BE2C (cell line): ENCODE measurements around the gene EXOC1. TPM values are rescaled to one million over a fixed set of nuclear protein-coding genes. Genes with fewer than 3 reads are reported as not detected.

ENCODE experiments used
- DNase-seq: peaks from one replicate; pipeline ENCODE4 v3.0.0-alpha.2; 2020
- H3K27me3 ChIP-seq: fragments of 250-450 bp; sonication (Bioruptor Pico); 2 replicates; pipeline ENCODE4 v1.5.1; 2020; ENCODE audit warnings: mild to moderate bottlenecking
- H3K36me3 ChIP-seq: fragments of 250-450 bp; sonication (Bioruptor Pico); 2 replicates; pipeline ENCODE4 v1.5.1; 2020; ENCODE audit warnings: mild to moderate bottlenecking
- H3K4me1 ChIP-seq: fragments of 250-450 bp; sonication (Bioruptor Pico); 2 replicates; pipeline ENCODE4 v1.5.1; 2020
- H3K4me3 ChIP-seq: 2 replicates; pipeline ENCODE4 v1.5.1; 2011; ENCODE audit warnings: low read depth, low read length
- H3K9me3 ChIP-seq: fragments of 250-450 bp; sonication (Bioruptor Pico); 2 replicates; pipeline ENCODE4 v1.5.1; 2020
- polyA plus RNA-seq: library from polyadenylated mRNA; unstranded; fragments of >200 nt; gene quantifications from one replicate; pipeline ENCODE4 v1.2.1, GENCODE V29; 2012; ENCODE audit warnings: low read depth, missing spikeins; ENCODE audit not compliant: insufficient read length, insufficient read depth
- TF ChIP-seq, protein P1 (sequence below): IDR thresholded peaks from 2 replicates; pipeline ENCODE4 v1.5.1; 2012; ENCODE audit warnings: mild to moderate bottlenecking, low read depth, low read length

The EXOC1 gene, protein sequence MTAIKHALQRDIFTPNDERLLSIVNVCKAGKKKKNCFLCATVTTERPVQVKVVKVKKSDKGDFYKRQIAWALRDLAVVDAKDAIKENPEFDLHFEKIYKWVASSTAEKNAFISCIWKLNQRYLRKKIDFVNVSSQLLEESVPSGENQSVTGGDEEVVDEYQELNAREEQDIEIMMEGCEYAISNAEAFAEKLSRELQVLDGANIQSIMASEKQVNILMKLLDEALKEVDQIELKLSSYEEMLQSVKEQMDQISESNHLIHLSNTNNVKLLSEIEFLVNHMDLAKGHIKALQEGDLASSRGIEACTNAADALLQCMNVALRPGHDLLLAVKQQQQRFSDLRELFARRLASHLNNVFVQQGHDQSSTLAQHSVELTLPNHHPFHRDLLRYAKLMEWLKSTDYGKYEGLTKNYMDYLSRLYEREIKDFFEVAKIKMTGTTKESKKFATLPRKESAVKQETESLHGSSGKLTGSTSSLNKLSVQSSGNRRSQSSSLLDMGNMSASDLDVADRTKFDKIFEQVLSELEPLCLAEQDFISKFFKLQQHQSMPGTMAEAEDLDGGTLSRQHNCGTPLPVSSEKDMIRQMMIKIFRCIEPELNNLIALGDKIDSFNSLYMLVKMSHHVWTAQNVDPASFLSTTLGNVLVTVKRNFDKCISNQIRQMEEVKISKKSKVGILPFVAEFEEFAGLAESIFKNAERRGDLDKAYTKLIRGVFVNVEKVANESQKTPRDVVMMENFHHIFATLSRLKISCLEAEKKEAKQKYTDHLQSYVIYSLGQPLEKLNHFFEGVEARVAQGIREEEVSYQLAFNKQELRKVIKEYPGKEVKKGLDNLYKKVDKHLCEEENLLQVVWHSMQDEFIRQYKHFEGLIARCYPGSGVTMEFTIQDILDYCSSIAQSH
- polyA plus RNA-seq, result 12.8 TPM

DNA sequence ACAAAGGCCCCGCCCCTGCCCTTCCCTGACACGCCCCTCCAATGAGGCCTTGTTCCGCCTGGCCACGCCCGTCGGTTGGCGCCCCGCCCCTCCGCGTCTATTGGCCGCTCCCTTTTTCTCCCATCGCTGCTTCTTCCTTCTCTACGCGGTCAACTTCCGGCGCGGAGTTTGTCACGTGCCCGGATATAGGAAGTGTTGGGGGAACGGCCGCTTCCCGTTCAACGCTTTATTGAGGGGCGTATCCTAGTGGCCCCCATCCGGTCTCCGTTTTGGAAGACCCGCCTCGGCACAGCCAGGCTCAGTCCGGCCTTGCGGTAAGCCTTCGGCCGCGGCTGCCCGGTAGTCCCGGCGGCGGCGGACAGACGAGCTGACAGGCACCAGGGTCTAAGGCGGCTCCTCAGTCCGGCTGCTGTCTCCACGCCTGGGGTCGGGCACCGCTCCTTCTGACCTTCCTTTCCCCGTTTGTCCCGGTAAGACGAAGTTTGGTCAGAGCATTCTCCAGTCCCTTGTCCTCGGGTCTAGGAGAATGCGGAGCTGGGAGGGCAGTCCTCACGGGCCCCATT, at the start of gene EXOC1:
EXOC1 (plus strand) TSS at position 165 of the 563 bp plus-strand sequence. CDS start 4,676 bp downstream, outside the sequence.
- H3K36me3 ChIP-seq, result no peaks in the 10 kb centered on the region
- TF ChIP-seq, protein P1, sequence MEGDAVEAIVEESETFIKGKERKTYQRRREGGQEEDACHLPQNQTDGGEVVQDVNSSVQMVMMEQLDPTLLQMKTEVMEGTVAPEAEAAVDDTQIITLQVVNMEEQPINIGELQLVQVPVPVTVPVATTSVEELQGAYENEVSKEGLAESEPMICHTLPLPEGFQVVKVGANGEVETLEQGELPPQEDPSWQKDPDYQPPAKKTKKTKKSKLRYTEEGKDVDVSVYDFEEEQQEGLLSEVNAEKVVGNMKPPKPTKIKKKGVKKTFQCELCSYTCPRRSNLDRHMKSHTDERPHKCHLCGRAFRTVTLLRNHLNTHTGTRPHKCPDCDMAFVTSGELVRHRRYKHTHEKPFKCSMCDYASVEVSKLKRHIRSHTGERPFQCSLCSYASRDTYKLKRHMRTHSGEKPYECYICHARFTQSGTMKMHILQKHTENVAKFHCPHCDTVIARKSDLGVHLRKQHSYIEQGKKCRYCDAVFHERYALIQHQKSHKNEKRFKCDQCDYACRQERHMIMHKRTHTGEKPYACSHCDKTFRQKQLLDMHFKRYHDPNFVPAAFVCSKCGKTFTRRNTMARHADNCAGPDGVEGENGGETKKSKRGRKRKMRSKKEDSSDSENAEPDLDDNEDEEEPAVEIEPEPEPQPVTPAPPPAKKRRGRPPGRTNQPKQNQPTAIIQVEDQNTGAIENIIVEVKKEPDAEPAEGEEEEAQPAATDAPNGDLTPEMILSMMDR, result no peak
- no peaks in the 10 kb centered on the region for H3K4me1 ChIP-seq
- H3K27me3 ChIP-seq, result no peaks in the 10 kb centered on the region
- DNase-seq, result peak; percentile 99
- H3K9me3 ChIP-seq, result no peaks in the 10 kb centered on the region
- peak within 1 kb of the TSS; percentile 98 for H3K4me3 ChIP-seq

DNA sequence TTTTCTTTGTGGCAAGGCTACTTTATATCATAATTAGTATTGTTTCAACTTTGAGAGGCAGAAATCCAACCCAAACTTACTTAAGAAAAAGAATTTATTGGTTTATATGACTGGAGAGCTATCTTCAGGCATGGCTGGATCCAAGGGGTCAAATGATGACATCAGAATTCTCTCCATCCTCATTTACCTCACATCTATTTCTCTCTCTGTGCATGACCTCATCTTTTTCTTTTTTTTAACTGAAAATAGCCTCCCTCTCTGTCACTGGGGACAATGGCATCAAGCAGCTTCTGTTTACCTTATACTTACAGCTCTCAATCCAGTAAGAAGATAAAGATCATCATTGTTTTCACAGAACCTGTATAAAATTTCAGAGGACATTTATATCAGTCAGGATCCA, 45.9 kb upstream of the EXOC1 start:
- Histone ChIP-seq H3K4me3 (no peak overlapping the region), H3K27me3 (no peaks in the 10 kb centered on the region), H3K9me3 (no peaks in the 10 kb centered on the region), H3K4me1 (no peaks in the 10 kb centered on the region), H3K36me3 (no peaks in the 10 kb centered on the region)
- TF ChIP-seq, protein P1, result no peak
- DNase-seq, result no peak

DNA sequence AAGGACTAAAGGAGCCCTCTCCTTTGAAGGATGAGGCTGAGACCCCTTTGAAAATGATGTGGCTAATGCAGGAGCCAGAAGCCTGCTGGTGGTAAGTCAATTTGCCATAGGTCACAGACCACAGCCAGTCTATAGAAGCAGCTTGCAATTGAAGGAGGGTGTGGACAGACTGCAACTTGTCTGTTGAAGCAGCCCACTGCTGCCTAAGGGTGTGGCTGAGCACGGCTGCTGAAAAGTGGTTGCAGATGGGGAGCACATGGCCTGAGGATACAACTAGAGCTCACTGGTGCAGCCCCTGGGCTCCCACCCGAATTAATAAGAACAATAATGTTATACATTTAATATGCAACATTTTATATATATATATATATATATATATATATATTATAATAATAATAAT, 45.3 kb upstream of the EXOC1 start:
- TF ChIP-seq, protein P1, result no peak
- DNase-seq, result peak; percentile 33
- Histone ChIP-seq H3K36me3 (no peaks in the 10 kb centered on the region), H3K27me3 (no peaks in the 10 kb centered on the region), H3K4me3 (no peak overlapping the region), H3K9me3 (no peaks in the 10 kb centered on the region), H3K4me1 (no peaks in the 10 kb centered on the region)

DNA sequence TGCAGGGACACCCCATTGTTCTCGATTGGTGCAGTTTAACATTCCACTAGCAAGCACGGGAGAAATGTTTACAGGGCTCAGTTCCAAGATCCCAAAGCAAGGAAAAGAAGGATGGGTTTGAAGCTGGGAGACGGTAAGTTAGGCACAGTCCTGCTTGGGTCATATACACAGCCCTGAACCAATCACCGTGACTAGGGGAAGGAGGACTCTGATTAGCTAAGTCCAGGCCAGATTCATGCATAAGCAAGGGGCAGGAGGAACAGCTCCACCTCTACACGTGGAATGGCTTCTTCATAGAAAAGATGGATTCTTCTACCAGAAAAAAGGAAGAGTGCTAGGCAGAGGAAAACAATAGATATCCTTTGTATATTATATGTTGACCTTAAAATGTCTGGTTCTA, 44.8 kb upstream of the EXOC1 start:
- no peaks in the 10 kb centered on the region for H3K9me3 ChIP-seq
- TF ChIP-seq, protein P1, result no peak
- H3K4me3 ChIP-seq, result no peak overlapping the region
- no peaks in the 10 kb centered on the region for H3K4me1 ChIP-seq
- no peak for DNase-seq
- H3K27me3 ChIP-seq, result no peaks in the 10 kb centered on the region
- H3K36me3 ChIP-seq, result no peaks in the 10 kb centered on the region

DNA sequence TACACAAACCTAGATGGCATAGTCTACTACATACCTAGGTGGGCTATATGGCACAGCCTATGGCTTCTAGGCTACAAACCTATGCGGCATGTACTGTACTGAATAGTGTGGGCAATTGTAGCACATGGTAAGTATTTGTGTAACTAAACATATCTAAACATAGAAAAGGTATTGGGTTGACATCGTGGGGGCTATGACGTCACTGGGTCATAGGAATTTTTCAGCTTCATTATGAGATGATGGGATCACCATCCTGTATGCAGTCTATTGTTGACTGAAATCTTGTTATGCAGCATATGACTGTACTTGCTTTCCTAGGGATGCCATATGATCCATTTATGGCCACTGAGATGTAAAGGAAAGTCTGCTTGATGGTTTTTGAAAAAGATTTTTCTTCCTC, 35.8 kb upstream of the EXOC1 start:
- TF ChIP-seq, protein P1, result no peak
- Histone ChIP-seq H3K36me3 (no peaks in the 10 kb centered on the region), H3K27me3 (peaks cover 5% of the 10 kb centered on the region), H3K9me3 (peaks cover 2% of the 10 kb centered on the region; the same call in 1 of the 2 replicates), H3K4me1 (0 out of 2 replicates have a peak, but pooled peaks cover 3% of the 10 kb centered on the region), H3K4me3 (no peak overlapping the region)
- no peak for DNase-seq
